HG02943 (cell line): ENCODE data around the gene VSX1.

Experiments
- ATAC-seq: cut with Tn5 transposase; IDR thresholded peaks from one replicate; pipeline ENCODE4 v1.9.1; 2021; ENCODE audit warnings: mild to moderate bottlenecking, low read depth, moderate library complexity; ENCODE audit not compliant: unreplicated experiment

The VSX1 gene

DNA sequence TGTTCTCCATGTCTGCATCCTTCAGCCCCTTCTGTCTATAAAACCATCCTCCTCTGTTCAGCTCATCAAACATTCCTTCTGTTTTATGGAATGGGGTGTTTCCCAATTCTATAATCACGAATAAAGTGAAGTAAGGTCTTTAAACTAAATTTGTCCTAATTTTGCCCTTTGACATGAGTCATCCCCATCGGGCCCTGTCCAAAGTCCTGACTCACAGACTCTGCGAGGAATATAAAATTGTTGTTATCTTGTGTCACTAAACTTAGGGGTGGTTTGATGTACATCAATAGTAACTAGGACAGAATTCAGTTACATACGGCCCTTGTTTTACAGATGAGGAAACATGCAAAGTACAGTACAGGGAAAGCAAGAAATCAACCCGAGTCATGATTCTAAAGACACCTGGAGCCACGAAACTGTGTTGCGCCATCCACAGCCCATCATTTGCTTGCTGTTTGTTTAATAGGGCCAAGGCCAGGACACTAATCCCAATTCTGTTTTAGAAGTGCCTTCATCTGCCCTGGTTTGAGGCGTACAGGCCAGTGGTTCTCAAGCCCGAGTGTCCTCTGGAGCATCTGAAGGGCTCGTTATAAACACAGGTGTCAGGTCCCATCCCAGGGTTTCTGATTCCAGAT lies 26.8 kb downstream of the VSX1 start:
- ATAC-seq = no peak

DNA sequence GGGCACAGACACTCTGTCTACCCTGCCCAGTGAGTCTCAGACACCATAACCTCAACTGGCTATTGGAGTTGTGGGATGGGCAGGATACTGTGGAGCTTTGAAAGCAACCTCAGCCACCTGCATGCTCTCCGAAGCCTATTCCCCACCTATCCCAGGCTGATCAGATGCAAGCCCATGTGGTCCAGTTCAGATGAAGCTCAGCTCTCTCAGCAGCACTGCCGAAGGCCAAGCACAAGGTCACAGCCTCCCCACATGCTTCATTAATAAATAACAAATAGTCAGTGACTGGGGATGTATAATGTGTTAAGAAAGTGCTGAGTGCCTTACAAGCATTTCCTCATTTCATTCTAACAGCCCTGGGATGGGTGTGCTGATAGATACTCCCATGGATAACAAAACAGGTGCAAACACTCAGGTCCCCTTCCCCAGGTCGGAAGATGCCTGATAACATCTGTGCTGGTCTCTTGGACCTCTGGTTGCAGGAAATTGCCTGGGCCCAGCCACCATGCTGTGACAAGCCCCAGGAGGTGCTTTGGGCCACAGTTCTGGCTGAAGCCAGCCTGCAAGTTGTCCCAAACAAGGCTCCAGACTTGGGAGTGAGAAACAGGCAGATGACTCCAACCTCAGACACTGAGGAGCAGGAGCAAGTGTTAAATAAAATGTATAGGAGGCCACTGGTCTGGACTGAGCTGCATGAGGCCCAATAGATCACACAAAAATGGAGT lies 27.7 kb downstream of the VSX1 start:
- no peak for ATAC-seq

DNA sequence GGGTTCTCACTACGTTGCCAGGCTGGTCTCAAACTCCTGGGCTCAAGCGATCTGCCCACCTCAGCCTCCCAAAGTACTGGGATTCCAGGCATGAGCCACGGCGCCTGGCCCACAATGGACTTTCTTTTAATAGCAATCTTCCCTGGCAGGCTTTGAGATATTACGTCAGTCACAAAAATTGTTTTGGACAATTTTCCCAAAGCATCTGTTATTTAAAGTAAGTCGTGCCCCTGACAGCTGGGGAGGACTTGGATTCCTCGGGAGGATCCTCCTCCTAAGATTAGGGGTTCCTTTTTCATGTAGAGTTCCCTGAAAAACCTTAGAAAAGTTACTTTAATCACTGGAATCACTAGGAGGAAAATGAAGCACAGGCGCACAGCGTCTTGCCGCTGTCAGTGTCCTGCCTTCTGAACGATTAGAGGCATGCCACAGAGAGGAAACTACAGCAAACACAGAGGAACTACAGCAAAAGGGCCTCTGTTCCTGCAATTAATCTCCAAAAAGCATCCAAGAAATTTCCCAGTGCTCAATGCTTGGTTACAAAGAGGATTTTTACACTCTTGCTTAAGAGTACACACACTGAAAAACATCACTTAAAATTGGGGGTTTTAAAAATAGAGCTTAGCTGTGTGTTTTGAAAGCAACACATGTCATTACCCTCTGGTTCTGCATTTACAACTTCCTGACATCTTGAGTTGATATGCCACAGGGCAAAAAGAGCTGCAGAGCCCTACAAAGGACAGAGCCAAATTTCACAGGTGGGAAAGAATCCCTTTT lies 28.5 kb downstream of the VSX1 start:
- ATAC-seq = no peak

DNA sequence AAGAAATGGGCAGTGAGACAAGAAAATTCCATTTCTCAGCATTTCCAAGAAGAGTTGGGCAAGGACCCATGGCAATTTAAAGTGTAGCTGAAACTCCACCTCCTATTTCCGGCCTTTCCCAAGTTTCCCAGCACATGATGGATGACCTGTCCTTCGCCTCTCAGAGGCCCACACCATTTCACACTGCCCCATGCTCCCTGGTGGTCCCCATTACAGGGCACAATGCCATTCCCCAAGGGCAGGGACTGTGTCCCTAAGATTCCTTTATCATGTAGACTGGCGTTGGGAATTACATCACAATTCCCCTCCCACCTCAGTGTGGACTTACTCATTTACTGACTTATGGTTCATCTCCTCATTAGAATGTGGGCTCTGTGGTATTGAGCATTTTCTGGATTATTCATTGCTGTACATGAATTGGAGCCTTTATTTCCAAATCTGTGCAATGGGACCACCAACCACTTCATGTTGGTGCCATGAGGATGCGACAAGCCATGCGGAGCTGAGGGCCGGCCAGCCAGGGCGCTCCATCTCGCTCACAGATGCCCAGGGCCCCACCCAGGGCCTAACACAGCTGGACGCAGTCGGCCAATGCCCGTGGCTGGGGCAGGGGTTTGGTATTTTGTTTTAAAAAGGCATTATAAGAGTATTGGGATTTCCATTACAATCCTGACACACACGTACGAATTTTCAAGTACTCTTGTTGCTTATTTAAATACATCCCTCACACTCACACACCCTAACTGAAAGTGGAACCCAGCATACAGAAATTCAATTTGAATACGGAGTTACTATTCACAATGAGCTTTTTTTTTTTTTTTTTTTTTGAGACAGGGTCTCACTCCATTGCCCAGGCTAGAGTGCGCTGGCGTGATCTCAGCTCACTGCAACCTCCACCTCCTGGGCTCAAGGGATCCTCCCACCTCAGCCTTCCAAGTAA lies 29.4 kb downstream of the VSX1 start:
- no peak for ATAC-seq

DNA sequence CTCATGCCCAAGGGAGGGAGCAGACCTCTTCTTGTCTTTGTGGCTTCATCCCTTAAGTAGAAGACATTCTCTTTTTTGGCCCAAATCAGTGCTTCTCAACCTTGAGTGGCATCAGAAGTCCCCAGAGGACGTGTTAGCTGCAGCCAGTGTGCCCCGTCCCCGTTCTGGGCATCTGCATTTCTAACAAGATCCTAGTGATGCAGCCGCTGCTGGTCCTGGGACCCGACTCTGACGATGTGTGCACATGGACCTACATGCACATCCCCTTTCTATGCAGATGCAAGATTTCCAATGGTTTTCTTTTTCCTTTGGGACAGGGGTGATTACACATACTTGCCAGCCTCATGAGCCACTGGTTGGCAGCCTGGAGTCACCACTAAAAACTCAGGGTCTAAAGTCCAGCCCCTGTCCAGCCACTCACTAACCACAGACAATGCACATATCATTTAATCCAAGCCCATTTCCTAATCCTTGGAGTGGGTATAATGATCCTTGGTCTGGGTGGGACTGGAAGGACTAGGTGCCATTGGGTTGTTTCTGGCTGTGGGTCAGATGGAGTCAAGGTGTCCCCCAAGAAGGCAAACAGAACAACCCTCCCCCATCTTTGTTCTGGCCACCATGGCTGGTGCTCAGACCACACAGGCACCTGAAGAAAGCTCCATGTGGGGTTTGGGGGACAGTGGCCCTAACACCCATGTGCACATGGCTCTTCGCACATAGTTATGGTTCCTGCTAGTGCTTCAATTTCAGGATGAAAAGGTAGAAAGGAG lies 30.4 kb downstream of the VSX1 start:
- no peak for ATAC-seq

DNA sequence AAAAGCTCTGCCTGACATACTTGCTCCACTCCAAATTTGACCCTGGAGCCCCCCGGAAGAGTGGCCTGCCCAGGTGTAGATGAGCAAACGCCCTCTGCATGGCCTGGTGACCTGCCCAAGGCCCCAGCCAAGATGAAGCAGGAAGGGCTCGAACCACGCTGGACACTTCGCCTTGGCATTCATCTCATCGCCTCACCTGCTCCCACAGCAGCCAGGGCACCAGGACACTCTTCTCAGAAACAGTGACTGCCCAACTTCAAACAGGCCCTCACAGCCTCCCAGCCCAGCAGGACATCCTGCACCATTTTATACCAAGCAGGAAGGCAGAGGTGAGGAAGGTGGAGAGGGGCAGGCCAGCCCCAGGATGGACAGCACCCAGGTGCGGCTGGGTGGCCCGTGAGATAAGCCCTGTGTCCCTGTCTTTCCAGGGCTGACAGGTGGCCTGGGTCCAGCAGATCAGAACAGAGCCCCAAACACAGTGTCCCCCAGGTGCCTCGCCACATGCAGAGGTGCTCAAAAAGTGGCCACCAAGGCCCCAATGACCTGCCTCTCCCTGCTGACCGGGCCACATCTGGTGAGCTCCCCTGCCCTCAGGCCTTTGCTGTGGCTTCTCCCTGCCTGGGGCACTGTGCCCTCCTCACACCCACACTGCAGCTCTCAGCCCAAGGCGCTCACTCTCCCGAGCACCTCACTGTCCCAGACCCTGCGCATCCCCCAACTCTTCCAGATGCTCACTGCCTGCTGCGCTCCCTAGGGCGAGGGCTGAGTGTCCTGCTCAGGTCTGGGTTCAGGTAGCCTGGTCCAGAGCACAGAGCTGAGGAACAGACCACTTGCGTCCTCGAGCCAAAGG lies 31.2 kb downstream of the VSX1 start:
- no peak for ATAC-seq

DNA sequence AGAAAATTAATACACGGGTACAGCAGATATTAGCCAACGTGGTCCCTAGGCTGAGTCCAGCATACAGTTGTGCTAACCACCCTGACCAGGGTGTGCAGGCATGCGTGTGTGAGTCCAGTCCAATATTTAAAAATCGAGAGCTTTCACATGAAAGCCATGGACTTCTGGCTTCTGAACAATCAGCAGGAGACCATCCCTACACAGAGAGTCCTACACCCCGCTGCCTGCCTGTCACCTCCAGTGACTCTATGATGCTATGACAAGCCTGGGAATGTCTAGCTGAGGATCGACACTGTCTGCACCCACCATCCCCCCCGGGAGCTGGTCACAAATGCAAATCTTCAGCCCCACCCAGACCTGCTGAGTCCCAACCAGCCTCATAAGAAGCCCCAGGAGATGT lies 31.9 kb downstream of the VSX1 start:
- ATAC-seq = no peak

DNA sequence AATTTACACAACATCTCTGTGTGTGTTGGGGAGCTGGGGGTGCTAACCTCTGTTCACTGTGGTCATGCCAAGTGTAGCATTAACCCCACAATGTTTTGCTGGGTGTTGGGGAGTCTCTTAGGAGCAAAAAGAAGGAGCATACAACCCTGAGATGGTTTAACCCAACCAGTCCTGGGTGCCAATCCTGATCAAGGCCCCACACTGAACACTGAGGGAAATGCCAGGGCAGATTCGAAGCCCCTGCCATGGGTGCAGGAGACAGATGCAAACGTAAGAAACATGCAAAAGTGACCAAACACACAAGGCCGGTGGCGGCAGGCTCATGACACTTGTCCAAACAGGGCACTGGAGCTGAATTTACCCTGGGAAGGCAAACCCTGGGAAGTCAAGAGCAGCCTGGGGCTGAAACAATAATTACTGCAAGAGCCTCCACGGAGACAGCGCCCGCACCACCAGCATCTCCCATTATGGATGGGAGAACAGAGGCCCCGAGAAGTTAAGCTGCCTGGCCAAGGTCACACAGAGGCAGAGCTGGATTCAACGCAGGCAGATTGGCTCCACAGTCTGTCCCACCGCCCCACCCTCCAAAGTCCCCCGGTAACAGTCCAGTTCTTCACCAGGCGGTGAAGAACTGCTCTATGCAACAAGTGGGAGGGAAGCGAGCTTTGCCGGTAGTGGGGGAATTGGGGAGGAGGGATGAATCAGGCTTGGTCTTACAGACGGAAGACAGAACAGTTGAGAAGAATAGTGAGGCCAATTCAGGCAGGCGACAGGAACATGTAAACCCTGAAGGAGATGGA lies 32.5 kb downstream of the VSX1 start:
- ATAC-seq = no peak

DNA sequence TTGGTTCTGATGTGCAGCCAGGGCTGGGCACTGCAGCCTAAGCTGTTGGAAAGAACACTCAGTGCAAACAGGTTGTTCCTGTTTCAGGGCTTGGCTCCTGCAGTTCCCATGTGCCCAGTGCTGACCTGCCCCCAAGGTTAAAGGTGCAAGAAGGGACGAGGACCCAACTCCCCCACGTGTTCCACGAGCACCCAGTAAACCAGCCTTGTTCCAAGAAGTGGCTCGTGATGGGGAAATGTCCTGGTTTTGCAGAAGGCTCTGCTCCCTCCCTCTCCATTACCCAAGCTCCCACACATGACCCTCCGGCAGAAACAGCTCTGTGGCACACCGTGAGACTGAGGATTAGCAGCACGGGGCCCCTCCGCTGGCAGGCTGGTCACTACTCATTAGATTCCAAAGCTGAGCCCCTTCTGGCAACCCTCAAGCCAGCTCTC lies 33.4 kb downstream of the VSX1 start:
- no peak for ATAC-seq

DNA sequence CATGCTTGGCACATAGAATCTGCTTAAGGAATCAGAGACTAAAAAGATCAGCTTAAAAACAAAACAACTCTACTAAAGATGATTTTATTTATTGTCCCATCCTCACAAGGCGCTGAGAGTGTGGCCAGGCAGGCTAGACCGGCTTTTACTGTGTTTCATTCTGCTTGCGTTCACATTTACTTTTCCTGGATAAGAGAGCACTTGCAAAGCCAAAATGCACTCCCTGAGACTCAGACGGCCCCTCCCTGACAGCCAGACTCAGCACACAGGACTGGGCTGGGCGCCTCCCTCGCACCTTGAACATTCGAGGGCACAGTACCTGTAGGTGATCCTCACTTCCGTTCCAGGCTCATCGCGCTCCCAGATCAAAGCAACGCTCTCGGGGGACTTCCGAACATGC lies 34.2 kb downstream of the VSX1 start:
- ATAC-seq = no peak

DNA sequence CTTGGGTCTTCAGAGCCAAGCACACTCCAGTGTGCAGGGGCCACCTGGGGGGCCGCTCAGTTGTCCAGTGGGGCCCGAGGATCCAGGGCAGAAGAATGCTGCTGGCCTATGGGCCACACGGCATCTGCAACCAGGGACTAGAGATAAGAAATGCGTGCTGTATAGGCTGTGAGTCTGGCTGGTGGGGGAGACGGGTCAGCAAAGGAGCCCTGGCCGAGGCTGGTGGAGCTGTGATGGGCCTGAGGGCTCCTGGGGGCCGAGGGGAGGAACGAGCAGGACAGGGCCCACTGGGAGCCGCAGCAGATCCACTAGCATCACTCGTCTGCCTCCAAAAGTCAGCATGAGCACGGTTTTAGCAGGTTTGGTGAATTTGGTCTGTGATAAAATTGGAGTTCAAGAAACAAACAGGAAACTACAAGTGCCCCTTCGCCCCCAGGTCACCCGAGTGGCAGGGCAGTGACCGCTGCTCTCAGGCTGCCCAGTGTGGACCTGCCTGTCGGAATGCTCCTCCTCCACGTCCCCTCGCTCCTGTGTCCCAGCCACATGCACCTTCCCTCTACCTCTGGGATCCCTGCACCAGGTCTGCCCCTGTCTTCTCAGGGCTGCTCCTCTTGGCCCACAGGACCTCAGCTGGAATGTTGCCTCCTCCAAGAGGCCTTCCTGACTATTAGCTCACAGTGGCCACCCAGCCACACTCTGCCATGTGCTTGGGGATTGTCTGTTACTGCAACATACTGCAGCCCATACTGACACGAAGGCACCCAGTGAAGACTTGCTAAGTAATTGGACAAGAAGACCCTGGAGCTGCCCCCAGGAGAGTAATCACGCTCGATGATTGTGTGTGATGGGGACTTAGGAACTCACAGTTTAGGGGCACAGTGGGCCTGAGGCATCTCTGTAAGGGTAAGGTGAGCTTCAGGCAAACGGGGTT lies 34.9 kb downstream of the VSX1 start:
- no peak for ATAC-seq

DNA sequence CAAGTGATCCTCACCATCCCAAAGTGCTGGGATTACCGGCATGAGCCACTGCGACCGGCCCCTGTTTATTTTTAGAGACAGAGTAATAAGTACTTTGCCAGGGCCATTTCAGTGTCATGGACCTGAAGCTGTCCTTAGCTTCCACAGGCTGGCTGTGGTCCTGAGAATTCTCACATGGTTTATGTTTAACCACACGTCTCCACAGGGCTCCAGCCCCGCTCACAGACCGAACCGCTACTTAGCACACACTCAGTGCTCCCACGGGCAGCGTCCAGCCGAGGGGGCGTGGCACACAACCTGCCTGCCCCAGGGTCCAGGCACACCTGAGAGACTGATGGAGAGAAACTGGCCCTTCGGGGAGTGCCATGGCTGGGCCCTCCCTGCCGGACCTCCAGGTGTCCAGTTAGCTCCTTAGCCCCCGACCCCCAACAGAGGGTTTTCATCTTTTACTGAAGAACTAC lies 35.7 kb downstream of the VSX1 start:
- no peak for ATAC-seq

DNA sequence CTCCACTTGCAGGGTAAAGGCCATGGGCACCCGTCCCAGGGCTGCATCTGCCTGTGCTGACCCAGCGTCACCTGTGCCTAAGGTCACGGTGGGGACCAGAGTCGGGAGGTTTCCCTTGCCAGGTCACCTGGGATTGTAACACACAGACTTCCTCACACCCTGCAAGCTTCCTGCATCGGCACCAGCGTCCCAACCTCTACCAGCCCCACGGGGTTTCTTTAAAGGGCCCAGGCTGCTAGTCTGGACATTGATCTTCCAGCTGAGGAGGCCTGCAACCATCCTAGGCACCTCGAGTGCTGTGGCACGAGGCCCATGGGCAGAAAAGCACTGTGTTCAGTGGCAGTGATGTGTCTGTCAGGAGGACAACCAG lies 36.6 kb downstream of the VSX1 start:
- ATAC-seq = no peak

DNA sequence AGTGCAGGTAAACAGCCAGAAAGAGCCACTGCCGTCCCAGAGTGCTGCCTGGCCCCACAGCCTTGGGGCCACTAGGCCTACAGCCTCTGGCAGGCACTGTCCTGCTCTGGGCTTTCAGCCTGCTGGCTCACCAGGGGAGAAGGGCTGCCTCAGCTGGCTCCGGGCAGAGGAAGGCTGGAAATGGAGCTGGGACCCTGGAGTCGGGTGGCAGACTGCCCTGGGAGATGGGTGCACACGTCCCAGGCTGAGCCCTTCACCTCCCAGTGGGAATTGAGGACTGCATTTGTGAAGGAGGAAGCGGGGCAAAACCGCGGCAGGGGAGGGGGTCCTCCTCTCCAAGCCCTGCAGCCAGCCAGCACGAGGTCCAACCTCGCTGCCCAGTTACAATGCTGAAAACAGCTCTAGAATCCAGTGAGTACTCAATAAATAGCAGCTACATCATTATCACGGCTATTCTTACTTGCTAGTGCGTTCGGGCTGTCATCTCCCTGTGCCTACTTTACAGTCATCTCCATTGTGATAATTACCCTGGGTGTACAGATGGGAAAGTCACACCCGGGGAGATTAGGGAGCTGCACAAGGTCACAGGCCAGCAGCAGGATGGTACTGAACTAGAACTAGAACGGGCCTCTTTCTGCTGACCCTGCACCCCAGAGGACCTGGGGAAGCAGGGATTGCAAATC lies 37.1 kb downstream of the VSX1 start:
- no peak for ATAC-seq

DNA sequence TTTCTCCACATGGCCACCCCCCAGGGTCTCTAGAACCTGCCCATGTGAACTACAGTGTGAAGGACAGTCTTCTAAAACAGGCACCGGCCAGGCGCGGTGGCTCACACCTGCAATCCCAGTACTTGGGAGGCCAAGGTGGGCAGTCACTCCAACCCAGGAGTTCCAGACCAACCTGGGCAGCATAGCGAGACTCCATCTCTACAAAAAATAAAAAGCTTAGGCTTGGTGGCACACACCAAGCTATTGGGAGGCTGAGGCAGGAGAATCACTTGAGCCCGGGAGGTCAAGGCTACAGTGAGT lies 37.7 kb downstream of the VSX1 start:
- ATAC-seq = no peak

DNA sequence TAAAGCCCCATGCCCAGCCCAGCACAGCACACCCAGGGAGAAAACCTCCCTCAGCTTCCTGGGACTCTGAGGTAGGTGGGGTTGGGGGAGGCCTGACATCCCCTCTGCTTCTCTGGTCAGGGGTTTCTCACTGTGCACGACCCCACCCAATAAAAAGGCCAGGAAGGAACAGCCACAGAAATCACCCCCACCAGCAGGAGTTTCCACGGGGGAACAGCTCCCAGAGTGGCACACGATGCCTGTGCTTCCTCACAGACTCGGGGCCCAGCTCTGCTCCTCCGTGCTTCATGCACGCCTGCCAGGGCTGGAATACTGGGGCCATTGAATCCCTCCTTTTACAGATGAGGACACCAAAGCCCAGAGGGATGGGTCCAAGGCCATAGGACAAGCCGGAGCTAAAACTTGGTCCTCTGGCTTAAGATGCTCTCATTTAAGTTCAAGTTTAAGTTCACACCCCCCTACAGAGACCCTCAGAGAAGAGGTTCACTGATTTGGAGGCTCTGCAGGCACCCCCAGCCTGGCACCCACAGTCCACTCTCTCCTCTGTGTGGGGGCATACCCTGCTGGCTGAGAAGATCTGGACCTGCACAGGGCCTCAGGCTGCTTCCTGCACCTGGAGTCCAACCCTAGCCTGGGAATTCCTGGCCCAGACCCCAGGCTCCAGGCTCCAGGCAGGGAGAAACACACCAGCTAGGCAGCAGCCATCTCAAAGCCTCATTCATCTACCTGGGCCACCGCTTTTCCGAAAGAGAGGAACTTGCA lies 38.3 kb downstream of the VSX1 start:
- ATAC-seq = no peak
